ENCODE results near the gene FOXK2. TPM values are rescaled to one million over a fixed set of nuclear protein-coding genes. Genes with fewer than 3 reads are reported as not detected.

FOXK2 gene
- total RNA-seq, 2 experiments from 2014 or later = 76.2 to 144 TPM

- POLR2A ChIA-PET = no interaction called here
Observed at GRCh38 chr17:82653651-82654528, 134.4 kb downstream of the FOXK2 start.

More at GRCh38 chr17:82653651-82654528, 134.4 kb downstream of the FOXK2 start:
- H3K4me2 ChIP-seq (ENCODE audit: low read length) = no peak overlapping the region
- H3K9me2 ChIP-seq (ENCODE audit: insufficient read depth, low read length) = no peaks in the 10 kb centered on the region
- H3K4me1 ChIP-seq (ENCODE audit: insufficient read depth, low read length, poor library complexity, severe bottlenecking) = peaks cover 9% of the 10 kb centered on the region
- H4K20me1 ChIP-seq (ENCODE audit: insufficient read depth, low read length) = no peaks in the 10 kb centered on the region
- H3K4me3 ChIP-seq (ENCODE audit: low read depth, low read length, poor library complexity, severe bottlenecking) = no peak overlapping the region
- CTCF ChIA-PET (ENCODE audit: unreplicated experiment) = no interaction called here
- no peaks in the 10 kb centered on the region for H3K9me3 ChIP-seq (ENCODE audit: low read length)
- TF ChIP-seq EZH2phosphoT487 (IDR thresholded peaks at IDR 0.05; ENCODE audit: borderline replicate concordance, low read depth, low read length) (no peak), CTCF (conservative IDR thresholded peaks at IDR 0.05; ENCODE audit: low read length) (no peak)
- no peak for DNase-seq (ENCODE audit: low spot score)
- no peak overlapping the region for H2AFZ ChIP-seq (ENCODE audit: low read length)
- intact Hi-C loops (cut with micrococcal nuclease; ENCODE audit: unreplicated experiment) = no loop called here
- H3K27ac ChIP-seq (ENCODE audit: low read depth, low read length, poor library complexity, severe bottlenecking) = no peak overlapping the region
- no peaks in the 10 kb centered on the region for H3K36me3 ChIP-seq (ENCODE audit: insufficient read depth, low read length)
- no peaks in the 10 kb centered on the region for H3K79me2 ChIP-seq (ENCODE audit: insufficient read depth, low read depth, low read length)
- BruUV-seq (replicated peaks) = no TSS peak

Other genes starting within 250 kb of the FOXK2 start
- gene CSNK1D, start 246.0 kb upstream of the FOXK2 start, total RNA-seq (2014; rRNA removed; shearing (Covaris generic)) = 39.7 and 53.0 TPM in 2 replicates
- gene CSNK1D, start 246.0 kb upstream of the FOXK2 start, total RNA-seq (2022) = 170 and 181 TPM in 2 replicates
- not detected in 2 replicates for gene CD7, start 202.1 kb upstream of the FOXK2 start, total RNA-seq (2014; rRNA removed; shearing (Covaris generic))
- gene CD7, start 202.1 kb upstream of the FOXK2 start, total RNA-seq (2022) = not detected in 2 replicates
- not detected in 2 replicates for gene SECTM1, start 186.0 kb upstream of the FOXK2 start, total RNA-seq (2014; rRNA removed; shearing (Covaris generic))
- not detected in 2 replicates for gene SECTM1, start 186.0 kb upstream of the FOXK2 start, total RNA-seq (2022)
- 2.6 and 3.4 TPM in 2 replicates for gene TEX19, start 160.5 kb upstream of the FOXK2 start, total RNA-seq (2014; rRNA removed; shearing (Covaris generic))
- gene TEX19, start 160.5 kb upstream of the FOXK2 start, total RNA-seq (2022) = 1.8 and 2.0 TPM in 2 replicates
- 11.9 and 17.4 TPM in 2 replicates for gene UTS2R, start 148.0 kb upstream of the FOXK2 start, total RNA-seq (2014; rRNA removed; shearing (Covaris generic))
- 34.9 and 36.3 TPM in 2 replicates for gene UTS2R, start 148.0 kb upstream of the FOXK2 start, total RNA-seq (2022)
- 88.8 and 93.2 TPM in 2 replicates for gene HEXD, start 101.4 kb upstream of the FOXK2 start, total RNA-seq (2014; rRNA removed; shearing (Covaris generic))
- 87.9 and 94.7 TPM in 2 replicates for gene HEXD, start 101.4 kb upstream of the FOXK2 start, total RNA-seq (2022)
- gene OGFOD3, start 101.1 kb upstream of the FOXK2 start, total RNA-seq (2014; rRNA removed; shearing (Covaris generic)) = 46.9 and 55.6 TPM in 2 replicates
- gene OGFOD3, start 101.1 kb upstream of the FOXK2 start, total RNA-seq (2022) = 65.2 and 80.8 TPM in 2 replicates
- 424 and 470 TPM in 2 replicates for gene CYBC1, start 69.0 kb upstream of the FOXK2 start, total RNA-seq (2014; rRNA removed; shearing (Covaris generic))
- gene CYBC1, start 69.0 kb upstream of the FOXK2 start, total RNA-seq (2022) = 679 and 701 TPM in 2 replicates
- gene NARF, start 61.0 kb upstream of the FOXK2 start, total RNA-seq (2014; rRNA removed; shearing (Covaris generic)) = 75.0 and 82.5 TPM in 2 replicates
- 148 and 151 TPM in 2 replicates for gene NARF, start 61.0 kb upstream of the FOXK2 start, total RNA-seq (2022)
- 59.0 and 61.7 TPM in 2 replicates for gene WDR45B, start 128.7 kb downstream of the FOXK2 start, total RNA-seq (2014; rRNA removed; shearing (Covaris generic))
- 78.9 and 81.9 TPM in 2 replicates for gene WDR45B, start 128.7 kb downstream of the FOXK2 start, total RNA-seq (2022)
- 10.1 and 22.1 TPM in 2 replicates for gene RAB40B, start 179.0 kb downstream of the FOXK2 start, total RNA-seq (2014; rRNA removed; shearing (Covaris generic))
- 20.7 and 21.4 TPM in 2 replicates for gene RAB40B, start 179.0 kb downstream of the FOXK2 start, total RNA-seq (2022)
- gene FN3KRP, start 197.0 kb downstream of the FOXK2 start, total RNA-seq (2014; rRNA removed; shearing (Covaris generic)) = 52.1 and 56.5 TPM in 2 replicates
- gene FN3KRP, start 197.0 kb downstream of the FOXK2 start, total RNA-seq (2022) = 91.8 and 99.4 TPM in 2 replicates
- 3.8 and 5.0 TPM in 2 replicates for gene FN3K, start 215.9 kb downstream of the FOXK2 start, total RNA-seq (2014; rRNA removed; shearing (Covaris generic))
- gene FN3K, start 215.9 kb downstream of the FOXK2 start, total RNA-seq (2022) = 31.2 and 32.3 TPM in 2 replicates
- 57.0 and 87.8 TPM in 2 replicates for gene TBCD, start 232.3 kb downstream of the FOXK2 start, total RNA-seq (2014; rRNA removed; shearing (Covaris generic))
- 134 and 145 TPM in 2 replicates for gene TBCD, start 232.3 kb downstream of the FOXK2 start, total RNA-seq (2022)